ENCODE measurements around the gene FTO.

DNA sequence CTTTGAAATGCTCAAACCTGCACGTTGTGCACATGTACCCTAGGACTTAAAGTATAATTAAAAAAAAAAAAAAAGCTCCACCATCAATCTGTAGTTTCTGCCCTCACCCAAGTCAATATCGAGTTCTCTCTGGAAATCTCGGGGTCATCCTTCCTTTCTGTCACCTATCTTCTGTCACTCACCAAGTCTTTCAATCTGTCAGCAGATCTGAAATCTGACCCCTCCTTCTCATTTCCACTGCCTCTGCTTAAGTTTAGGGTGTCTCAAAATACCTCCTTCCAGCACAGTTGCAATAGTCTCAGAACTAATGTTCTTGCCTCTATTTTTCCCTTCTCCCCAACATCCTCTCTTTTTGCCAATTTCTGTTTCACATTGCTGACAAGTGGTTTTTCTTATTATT lies 32.3 kb downstream of the FTO start:
- TF ChIP-seq GATA2 (IDR thresholded peaks at IDR 0.05; ENCODE audit: low read depth, low read length) (no peak), GATA3 (IDR thresholded peaks at IDR 0.05; ENCODE audit: low read depth, low read length) (no peak)
